Activated CD4-positive, alpha-beta T cell treated with anti-CD3 and anti-CD28 coated beads, Interleukin-2, amount 50 U/mL, for 24 hours (primary cell): Measurements from ENCODE around the gene PARP16.
A peak's percentile ranks its signal among the peaks of the same experiment; 100 is the strongest.
"Not testable (repeated sequence)": the region's sequence is repeated elsewhere in the genome, so short reads cannot be mapped to it uniquely, and the experiment has no call there.

Source experiments
- DNase-seq, 2 donors: peaks; one replicate each; pipeline ENCODE4 v3.0.0-alpha.2; 2020; ENCODE audit warnings: low read depth in 1 of 2, low spot score in 1 of 2

Gene PARP16

GRCh38 chr15:65278480-65278879 is 8.2 kb downstream of the PARP16 start:
- DNase-seq = no peak

- DNase-seq = no peak
These were observed 9.7 kb downstream of the PARP16 start for GRCh38 chr15:65277015-65277414.

GRCh38 chr15:65275728-65276126 is 11.0 kb downstream of the PARP16 start:
- no peak for DNase-seq

GRCh38 chr15:65275104-65275727 is 11.5 kb downstream of the PARP16 start:
- no peak for DNase-seq

- not testable (repeated sequence) for DNase-seq
These were observed 15.7 kb downstream of the PARP16 start for GRCh38 chr15:65270811-65271545.

DNA sequence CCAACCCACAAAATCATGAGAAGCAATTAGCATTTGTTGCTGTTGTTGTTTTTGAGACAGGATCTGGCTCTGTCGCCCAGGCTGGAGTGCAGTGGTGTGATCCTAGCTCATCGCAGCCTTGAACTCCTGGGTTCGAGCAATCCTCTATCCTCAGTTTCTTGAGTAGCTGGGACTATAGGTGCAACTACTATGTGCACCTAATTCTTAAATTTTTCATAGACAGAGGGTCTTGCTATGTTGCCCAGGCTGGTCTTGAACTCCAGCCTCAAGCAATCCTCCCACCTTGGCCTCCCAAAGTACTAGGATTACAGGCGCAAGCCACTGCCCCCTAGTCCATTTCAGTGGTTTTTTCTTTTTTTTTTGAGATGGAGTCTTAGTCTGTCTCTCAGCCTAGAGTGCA is 18.3 kb downstream of the PARP16 start:
- DNase-seq = no peak

- no peak for DNase-seq
These were observed 20.2 kb downstream of the PARP16 start for GRCh38 chr15:65266469-65266868.

DNA sequence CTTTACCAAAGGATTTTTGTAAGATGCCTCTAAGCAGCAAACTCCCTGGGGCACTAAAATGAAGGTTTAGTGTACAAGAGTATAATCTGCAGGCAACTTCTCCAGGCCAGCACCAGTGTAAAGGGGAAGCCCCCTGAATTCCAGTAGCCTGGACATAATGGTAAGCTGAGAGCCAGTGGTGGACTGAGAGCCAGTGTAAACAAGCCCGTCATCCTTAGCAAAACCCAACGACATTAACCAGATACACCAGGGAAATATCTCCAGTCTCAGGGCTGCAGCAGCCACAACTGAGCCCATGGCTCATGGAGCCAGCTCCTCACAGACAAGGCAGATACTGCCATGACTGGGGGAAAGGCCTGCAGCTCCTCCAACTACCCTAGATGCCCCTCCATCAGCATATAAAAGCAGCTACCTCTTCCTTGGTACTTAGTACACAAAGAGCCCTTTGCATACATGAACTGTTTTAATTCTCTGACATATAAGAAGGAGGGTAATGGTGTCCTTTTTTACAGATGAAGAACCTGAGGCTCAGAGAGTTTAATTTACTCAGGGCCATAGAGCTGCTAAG is 21.7 kb downstream of the PARP16 start:
- DNase-seq = no peak

DNA sequence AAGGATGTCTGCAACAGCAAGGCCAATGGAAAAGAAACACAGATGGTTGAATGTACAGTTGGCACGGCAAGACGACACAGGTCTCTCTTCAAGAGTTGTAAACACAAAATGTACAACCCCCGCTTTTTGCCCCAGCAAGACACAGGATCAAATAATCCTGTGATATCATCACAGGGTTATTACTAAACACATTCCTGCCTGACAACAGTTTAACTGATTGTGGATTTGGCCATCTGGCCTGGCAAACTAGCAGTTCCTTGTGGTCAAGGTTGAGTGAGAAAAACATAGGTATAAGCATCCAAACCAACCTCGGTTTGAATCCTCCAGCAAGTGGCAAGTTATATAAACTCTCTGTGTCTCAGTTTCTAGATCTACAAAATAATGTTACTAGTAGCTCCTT is 23.4 kb downstream of the PARP16 start:
- no peak for DNase-seq

GRCh38 chr15:65260968-65261367 is 25.7 kb downstream of the PARP16 start:
- DNase-seq = no peak

DNA sequence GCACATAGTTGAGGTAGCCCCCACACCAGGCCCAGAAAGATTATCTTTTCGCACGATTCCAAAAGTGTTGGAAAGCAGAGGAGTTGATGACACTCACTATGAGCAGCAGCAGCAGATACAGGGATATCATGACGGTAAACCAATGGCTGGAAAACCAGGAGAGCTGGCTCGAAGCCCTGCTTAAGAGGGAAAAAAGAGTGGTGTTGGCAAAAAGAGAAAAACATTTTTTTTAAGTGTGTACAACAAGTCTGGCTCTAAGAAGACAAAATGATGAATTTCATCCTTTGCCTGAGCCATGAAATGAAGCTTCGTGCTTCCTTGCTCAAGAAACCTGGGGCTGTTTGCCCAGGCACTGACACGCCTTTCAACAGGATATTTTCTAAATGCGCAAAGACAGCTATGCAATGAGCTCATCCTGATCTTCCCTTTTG is 27.3 kb downstream of the PARP16 start:
- DNase-seq = no peak

DNA sequence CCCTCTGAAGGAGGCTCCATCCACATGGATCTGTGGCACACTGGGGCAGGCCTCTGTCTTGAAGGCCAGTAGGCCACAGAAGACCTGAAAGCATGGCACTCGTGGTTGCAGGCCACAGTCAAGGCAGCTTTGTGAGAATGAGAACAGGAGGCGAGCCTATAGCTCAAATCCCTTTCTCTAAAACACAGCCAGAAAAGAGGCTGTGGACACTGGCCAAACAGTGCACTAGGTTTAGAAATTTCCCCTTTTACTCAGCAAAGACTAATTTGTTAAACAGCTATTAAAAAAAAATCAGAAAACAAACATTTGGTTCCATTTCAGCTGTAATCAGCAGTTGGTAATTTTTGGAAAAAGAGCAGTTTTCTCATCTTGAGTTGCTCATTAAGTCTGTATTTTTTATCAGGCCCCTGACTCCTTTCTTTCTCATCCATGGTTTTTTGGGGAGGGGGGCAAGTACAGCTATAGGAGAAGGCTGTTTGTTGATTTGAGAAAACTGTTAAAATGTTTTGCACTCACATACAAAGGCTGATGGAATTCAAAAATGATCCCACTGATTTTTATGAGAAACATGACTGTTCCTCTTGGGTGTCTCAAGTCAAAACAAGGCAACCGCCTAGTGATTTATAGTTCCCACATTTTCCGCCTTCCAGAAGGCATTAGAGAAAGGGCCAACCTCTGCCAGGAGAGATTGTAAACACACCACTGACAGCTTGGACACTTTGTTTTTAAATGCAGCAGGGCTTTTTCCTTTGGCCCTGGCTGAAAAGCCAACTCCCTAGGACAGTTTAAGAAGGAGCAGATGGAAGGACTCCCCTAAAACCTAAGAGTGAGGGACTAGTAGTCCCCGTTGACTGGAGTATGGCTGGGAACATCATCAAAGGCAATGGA is 28.1 kb downstream of the PARP16 start:
- DNase-seq = no peak

GRCh38 chr15:65255486-65256140 is 31.1 kb downstream of the PARP16 start:
- no peak for DNase-seq

DNA sequence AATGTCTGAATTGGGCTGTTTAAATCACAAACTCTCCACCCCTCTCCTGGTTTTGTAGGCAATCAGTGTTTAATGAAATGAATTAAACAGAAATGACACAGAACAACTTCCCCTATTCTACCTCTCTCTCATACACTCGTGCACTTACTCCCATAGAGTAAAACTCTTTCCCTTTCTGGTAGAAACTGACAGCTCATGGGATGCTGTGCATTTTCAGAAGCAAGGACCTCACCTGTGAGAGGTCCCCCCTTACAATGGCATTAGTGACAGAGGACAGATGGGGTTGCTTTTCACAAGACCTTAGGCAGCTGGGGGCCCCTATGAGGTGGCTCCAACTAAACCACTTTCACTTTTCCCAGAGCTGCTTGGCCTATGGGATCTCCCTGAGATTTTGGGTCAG is 31.9 kb downstream of the PARP16 start:
- DNase-seq = no peak

DNA sequence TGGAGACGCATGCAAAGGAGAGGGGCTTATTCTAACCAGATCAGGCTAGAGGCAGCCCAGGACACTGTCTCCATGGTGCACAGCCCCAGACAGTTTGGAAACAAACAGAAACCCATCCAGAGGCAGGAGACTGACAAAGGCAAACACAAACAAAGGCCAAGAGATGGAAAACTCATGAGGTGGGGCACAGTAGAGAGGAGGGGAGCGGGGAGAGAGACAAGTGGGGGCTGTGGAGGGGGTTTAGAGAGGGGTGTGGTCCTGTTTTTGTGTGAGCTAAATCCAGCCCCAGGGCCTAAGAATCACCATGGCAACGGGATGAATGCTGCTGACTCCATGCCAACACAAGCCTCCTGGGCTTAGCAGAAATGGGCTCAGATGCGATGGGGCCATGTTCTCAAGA is 32.3 kb downstream of the PARP16 start:
- no peak for DNase-seq

GRCh38 chr15:65249641-65250040 is 37.0 kb downstream of the PARP16 start:
- peak; percentile 32 to 70 for DNase-seq

DNA sequence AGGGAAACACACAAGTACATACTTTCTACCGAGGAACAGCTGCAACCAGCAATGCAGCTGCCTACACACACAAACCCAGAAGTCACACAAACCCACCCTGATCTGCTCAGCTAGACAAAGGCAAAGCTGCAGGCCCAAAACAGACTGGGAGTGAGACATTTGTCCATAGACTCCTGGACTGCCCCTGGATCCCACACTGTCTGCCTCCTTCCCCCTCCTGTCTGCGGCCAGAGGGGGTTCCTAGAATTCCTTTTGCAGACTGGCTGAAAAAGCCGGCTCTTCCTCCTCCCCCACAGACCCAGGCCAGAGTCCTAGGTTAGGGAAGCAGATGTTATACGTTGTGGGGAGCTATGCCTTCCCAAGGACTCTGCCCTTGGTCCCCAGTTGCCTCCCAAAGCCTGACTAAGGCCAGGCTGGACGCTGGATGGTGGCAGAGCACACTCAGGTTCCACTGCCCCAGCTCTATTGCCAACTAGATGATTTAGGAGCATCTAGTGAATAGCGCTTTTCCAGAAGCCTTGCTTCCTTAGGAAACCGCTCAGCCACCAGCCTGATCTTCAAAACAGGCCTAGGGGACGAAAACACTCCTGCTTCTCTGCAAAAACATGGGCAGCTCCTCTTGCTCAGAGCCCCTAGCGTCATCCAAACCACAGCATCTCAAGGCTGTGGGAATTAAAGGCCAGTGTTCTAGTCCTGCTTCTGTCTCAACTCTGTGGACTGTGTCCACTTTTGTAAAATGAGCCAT is 38.0 kb downstream of the PARP16 start:
- no peak for DNase-seq

GRCh38 chr15:65246939-65247338 is 39.7 kb downstream of the PARP16 start:
- no peak for DNase-seq

DNA sequence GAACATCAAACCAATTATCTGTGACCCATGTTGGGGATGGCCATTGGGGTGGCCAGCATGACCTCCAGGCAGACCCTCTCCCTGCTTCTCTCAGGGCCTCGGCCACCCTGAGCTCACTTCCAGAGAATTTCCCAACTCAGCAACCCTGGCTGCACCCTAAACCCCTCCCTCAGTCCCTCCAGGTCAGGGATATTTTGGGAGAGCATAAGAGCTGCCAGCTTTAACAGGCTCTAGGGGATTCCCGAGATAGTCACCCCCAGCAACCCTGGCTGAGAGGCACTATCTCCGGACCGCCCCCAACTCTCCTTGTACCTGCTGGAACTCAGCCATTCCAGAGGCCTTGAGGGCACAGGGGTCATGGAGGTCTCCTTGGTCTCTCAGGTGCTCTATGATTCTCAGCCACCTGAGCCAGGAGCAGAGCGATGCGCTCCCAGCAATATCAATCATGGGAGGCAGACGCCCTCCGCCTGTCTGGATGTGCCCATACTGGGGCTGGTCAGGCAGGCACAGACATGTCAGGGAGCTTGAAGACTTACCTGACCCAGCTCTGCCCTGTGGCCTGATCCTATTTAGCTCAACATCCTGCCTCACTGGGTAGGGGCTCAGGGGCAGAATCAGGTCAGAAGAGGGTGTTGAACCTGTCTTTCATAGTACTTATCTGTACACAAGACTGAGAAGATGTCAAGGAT is 40.5 kb downstream of the PARP16 start:
- no peak for DNase-seq
